GM19238 (cell line): ENCODE data around the gene POLE.

Experiments used
- DNase-seq: peaks from one replicate; pipeline ENCODE4 v3.0.0; 2011; ENCODE audit warnings: low spot score; ENCODE audit not compliant: insufficient read length

Gene POLE

GRCh38 chr12:132597333-132598316 is 89.5 kb downstream of the POLE start:
- no peak for DNase-seq

- no peak for DNase-seq
Measured at GRCh38 chr12:132596016-132596415, 91.1 kb downstream of the POLE start.

GRCh38 chr12:132595183-132595582 is 92.0 kb downstream of the POLE start:
- no peak for DNase-seq

- DNase-seq, result no peak
Measured at GRCh38 chr12:132593938-132594358, 93.2 kb downstream of the POLE start.

GRCh38 chr12:132593521-132593920 is 93.6 kb downstream of the POLE start:
- no peak for DNase-seq

GRCh38 chr12:132593071-132593470 is 94.1 kb downstream of the POLE start:
- no peak for DNase-seq

- DNase-seq, result no peak
Measured at GRCh38 chr12:132592282-132592970, 94.7 kb downstream of the POLE start.

GRCh38 chr12:132591107-132591935 is 95.8 kb downstream of the POLE start:
- DNase-seq, result no peak

GRCh38 chr12:132588821-132589669 is 98.1 kb downstream of the POLE start:
- no peak for DNase-seq

GRCh38 chr12:132588319-132588718 is 98.8 kb downstream of the POLE start:
- DNase-seq, result no peak

- DNase-seq, result no peak
Measured at GRCh38 chr12:132587781-132588180, 99.4 kb downstream of the POLE start.

- DNase-seq, result no peak
Measured at GRCh38 chr12:132586929-132587328, 100.2 kb downstream of the POLE start.

- no peak for DNase-seq
Measured at GRCh38 chr12:132585177-132585576, 102.0 kb downstream of the POLE start.

GRCh38 chr12:132584429-132584828 is 102.7 kb downstream of the POLE start:
- DNase-seq, result no peak

- DNase-seq, result no peak
Measured at GRCh38 chr12:132583736-132584135, 103.4 kb downstream of the POLE start.

GRCh38 chr12:132583411-132583710 is 103.8 kb downstream of the POLE start:
- no peak for DNase-seq

- no peak for DNase-seq
Measured at GRCh38 chr12:132582582-132583410, 104.3 kb downstream of the POLE start.

- DNase-seq, result no peak
Measured at GRCh38 chr12:132582058-132582420, 105.1 kb downstream of the POLE start.

- no peak for DNase-seq
Measured at GRCh38 chr12:132581348-132582057, 105.6 kb downstream of the POLE start.
